GM23248 (cell line): ENCODE data around the gene CDK13.

ENCODE experiments used
- EZH2 ChIP-seq: fragments of 200-600 bp; sonication (generic); IDR thresholded peaks from 2 replicates; pipeline ENCODE4 v1.6.1; 2018; ENCODE audit warnings: antibody characterized with exemption, mild to moderate bottlenecking; ENCODE audit not compliant: insufficient read depth, poor library complexity, severe bottlenecking
- EZH2phosphoT487 ChIP-seq: fragments of 200-600 bp; sonication (generic); IDR thresholded peaks from 2 replicates; pipeline ENCODE4 v1.6.1; 2018; ENCODE audit warnings: antibody characterized with exemption, moderate library complexity, mild to moderate bottlenecking, low read depth; ENCODE audit not compliant: insufficient read depth

DNA sequence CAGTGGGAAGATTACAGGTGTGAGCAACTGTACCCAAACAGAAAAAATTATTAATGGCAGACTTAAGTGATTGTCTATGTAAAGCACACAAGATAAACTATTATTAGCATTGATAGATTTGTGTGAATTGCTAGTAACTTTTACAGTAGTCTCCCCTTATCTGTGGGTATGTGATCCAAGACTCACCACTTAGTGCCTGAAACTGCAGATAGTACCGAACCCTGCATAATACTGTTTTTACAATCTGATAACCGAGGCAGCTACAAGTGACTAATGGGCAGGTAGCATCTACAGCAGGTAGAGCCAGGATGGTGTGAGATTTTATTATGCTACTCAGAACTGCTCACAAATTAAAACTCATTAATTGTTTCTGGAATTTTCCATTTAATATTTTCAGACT, 152.8 kb downstream of the CDK13 start:
- no peak for TF ChIP-seq EZH2
- no peak for TF ChIP-seq EZH2phosphoT487
